Endodermal cell (in vitro differentiated cells): Measurements from ENCODE around the gene RGS14. TPM values are rescaled to one million over a fixed set of nuclear protein-coding genes. Genes with fewer than 3 reads are reported as not detected.

Experiments used
- DNase-seq: peaks from one replicate; pipeline ENCODE4 v3.0.0-alpha.2; 2017
- H3K27ac ChIP-seq: 2 replicates; pipeline ENCODE4 v1.5.1; 2013; ENCODE audit warnings: mild to moderate bottlenecking, low read depth, low read length, moderate library complexity
- H3K27me3 ChIP-seq: 2 replicates; pipeline ENCODE4 v1.6.1; 2013; ENCODE audit warnings: mild to moderate bottlenecking, low read length, moderate library complexity; ENCODE audit not compliant: insufficient read depth, control insufficient read depth, poor library complexity, severe bottlenecking
- H3K36me3 ChIP-seq: 2 replicates; pipeline ENCODE4 v1.7.0; 2013; ENCODE audit warnings: mild to moderate bottlenecking, low read length, moderate library complexity; ENCODE audit not compliant: control insufficient read depth, insufficient read depth
- H3K4me1 ChIP-seq: one replicate; pipeline ENCODE4 v1.7.0; 2013; ENCODE audit warnings: low read length; ENCODE audit not compliant: control insufficient read depth, insufficient read depth
- H3K4me3 ChIP-seq: 2 replicates; pipeline ENCODE4 v1.5.1; 2013; ENCODE audit warnings: mild to moderate bottlenecking, low read length, moderate library complexity
- H3K9ac ChIP-seq: 2 replicates; pipeline ENCODE4 v1.6.1; 2013; ENCODE audit warnings: mild to moderate bottlenecking, low read length, moderate library complexity; ENCODE audit not compliant: poor library complexity, severe bottlenecking; ENCODE audit errors: extremely low read depth
- H3K9me3 ChIP-seq: 2 replicates; pipeline ENCODE4 v1.6.1; 2013; ENCODE audit warnings: mild to moderate bottlenecking, low read length, moderate library complexity; ENCODE audit not compliant: control insufficient read depth
- H3K27ac Mint-ChIP-seq: 2 replicates; pipeline ENCODE4 v1.8.0; 2020; ENCODE audit warnings: mixed read lengths
- H3K27me3 Mint-ChIP-seq: 2 replicates; pipeline ENCODE4 v1.8.0; 2021; ENCODE audit warnings: mild to moderate bottlenecking, mixed read lengths; ENCODE audit not compliant: insufficient read depth
- H3K36me3 Mint-ChIP-seq: 2 replicates; pipeline ENCODE4 v1.8.0; 2020; ENCODE audit warnings: low read depth, mixed read lengths
- H3K4me1 Mint-ChIP-seq: 2 replicates; pipeline ENCODE4 v1.8.0; 2020; ENCODE audit warnings: mixed read lengths
- H3K4me3 Mint-ChIP-seq: 2 replicates; pipeline ENCODE4 v1.8.0; 2020; ENCODE audit warnings: mild to moderate bottlenecking, moderate library complexity, mixed read lengths
- H3K9me3 Mint-ChIP-seq: 2 replicates; pipeline ENCODE4 v1.8.0; 2020; ENCODE audit warnings: mild to moderate bottlenecking, mixed read lengths
- CTCF ChIP-seq: fragments of 200-600 bp; sonication (generic); conservative IDR thresholded peaks from 2 replicates; pipeline ENCODE4 v1.5.0; 2021; ENCODE audit warnings: antibody characterized with exemption, mild to moderate bottlenecking
- WGBS, 2 experiments: methylation state at CpG; one replicate each; pipeline versions ENCODE4 v1.1.5 to v1.1.7; 2013; ENCODE audit warnings: missing lambda C conversion rate in 2 of 2, mixed read lengths in 1 of 2; ENCODE audit not compliant: insufficient coverage in 1 of 2, insufficient read length in 1 of 2; 5-methylcytosine and 5-hydroxymethylcytosine counted together
- total RNA-seq, 2 donors: library from RNA; stranded (reverse); fragmentation: NEBNext Ultra II Directional in 1 of 2; extraction: Animal tissue kit (Norgen Biotek cat#: 25700) in 1 of 2; gene quantifications; 2 replicates in 1 of 2; 3 replicates in 1 of 2; pipeline ENCODE4 v1.2.1, GENCODE V29; 2021

RGS14 gene
- total RNA-seq, 2 donors from 2014 or later = 14.2 to 21.9 TPM

DNA sequence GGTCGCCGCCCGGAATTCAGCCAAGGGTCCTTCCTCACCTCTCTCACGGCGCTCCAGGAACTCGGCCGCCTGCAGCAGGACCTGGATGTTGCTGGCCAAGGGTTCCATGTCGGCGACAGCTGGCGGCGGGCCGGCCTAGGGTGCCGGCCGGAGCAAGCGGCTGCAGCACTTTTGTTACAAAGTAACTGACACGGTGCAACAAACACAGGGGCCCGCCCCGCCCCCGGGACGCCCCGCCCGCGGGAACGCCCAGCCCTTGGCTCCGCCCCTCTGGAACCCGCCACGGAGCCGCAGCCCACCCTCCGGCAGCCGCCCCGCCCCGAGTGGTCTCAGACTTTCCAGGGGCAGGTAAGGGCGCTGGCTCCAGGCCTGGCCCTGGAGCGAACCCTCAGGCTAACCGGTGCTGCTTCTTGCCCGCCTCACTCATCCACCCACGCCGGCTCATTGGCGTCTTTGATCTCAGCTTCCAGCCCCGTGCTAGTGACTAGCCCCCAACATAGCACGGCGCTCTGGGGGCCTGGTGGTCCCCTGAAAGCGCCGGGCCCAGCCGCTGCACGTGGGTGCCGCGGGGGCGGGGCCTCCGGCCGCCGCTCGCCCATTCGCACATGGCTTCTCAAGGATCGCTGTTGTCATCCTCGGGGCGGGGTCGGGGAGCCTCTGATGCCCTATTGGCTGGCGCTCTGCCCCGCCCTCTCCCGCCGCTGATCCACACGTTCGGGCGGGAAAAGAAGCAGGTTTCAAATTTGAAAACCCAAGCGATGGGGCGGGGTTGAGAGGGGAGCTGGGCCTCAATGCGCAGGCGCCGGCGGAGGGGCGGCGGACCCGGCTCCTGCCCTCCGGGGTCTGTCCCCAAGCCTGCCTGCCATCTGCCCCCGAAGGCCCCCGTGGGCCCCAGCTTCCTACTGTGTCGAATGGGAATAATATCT lies 45.7 kb upstream of the RGS14 start, which contains the start of gene MXD3:
TSS of gene MXD3 (minus strand) at position 176 of the 926 bp plus-strand sequence. CDS start at position 108, 68 bp downstream.
- Histone ChIP-seq H3K9ac (peak within 1 kb of the TSS; percentile 57), H3K4me1 (no peaks in the 10 kb centered on the region), H3K36me3 (peaks cover 8% of the 10 kb centered on the region), H3K27me3 (no peaks in the 10 kb centered on the region), H3K4me3 (peak within 1 kb of the TSS; percentile 83), H3K9me3 (no peaks in the 10 kb centered on the region), H3K27ac (peak within 1 kb of the TSS; percentile 91)
- peak; percentile 99 for DNase-seq
- H3K27ac Mint-ChIP-seq = peak within 1 kb of the TSS; percentile 90
- peak within 1 kb of the TSS; percentile 65 for H3K4me3 Mint-ChIP-seq
- peaks cover 11% of the 10 kb centered on the region for H3K4me1 Mint-ChIP-seq
- TF ChIP-seq CTCF = no peak
- peaks cover 8% of the 10 kb centered on the region for H3K36me3 Mint-ChIP-seq
- WGBS, 2 experiments = 0% methylated on average over 12 to 78 of the region's 78 CpGs
- H3K9me3 Mint-ChIP-seq = no peaks in the 10 kb centered on the region
- peaks cover 3% of the 10 kb centered on the region for H3K27me3 Mint-ChIP-seq

DNA sequence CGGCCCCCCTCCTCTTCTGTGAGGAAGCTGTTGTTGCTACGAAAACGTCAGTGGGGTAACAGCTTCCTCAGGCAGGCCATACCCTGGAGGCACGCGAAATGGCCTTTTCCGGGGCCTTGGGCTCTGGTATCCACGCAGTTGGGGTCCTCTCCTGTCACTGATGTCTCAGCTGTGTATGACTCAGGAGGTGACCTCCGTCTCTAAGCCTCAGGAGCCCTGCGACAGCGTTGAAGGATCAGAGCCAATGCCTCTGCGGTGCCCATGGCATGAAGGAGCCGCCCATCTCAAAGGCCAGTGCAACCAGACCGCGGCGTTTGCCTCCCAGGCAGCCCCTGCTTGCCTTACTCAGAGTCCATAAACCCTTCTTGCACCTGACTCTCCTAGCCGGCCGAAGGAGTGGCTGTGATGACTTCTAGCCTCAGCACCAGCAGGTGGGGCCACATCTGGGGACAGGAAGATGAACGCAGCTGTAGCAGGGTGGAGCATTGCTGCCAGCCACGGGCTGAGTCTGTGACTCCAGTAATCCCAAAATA lies 45.0 kb upstream of the RGS14 start:
- Histone ChIP-seq H3K36me3 (peaks cover 4% of the 10 kb centered on the region), H3K27ac (no peak overlapping the region), H3K4me1 (no peaks in the 10 kb centered on the region), H3K27me3 (no peaks in the 10 kb centered on the region), H3K9me3 (no peaks in the 10 kb centered on the region), H3K9ac (peak overlapping the region; percentile 34), H3K4me3 (peak overlapping the region; percentile 83)
- Mint-ChIP-seq H3K36me3 (peaks cover 10% of the 10 kb centered on the region), H3K9me3 (no peaks in the 10 kb centered on the region), H3K27ac (peak overlapping the region; percentile 81), H3K4me3 (peak overlapping the region; percentile 65), H3K27me3 (peaks cover 3% of the 10 kb centered on the region), H3K4me1 (peaks cover 11% of the 10 kb centered on the region)
- DNase-seq = peak; percentile 87
- TF ChIP-seq CTCF = no peak
- 13 to 14% methylated on average over 18 to 19 of the region's 19 CpGs for WGBS, 2 experiments

DNA sequence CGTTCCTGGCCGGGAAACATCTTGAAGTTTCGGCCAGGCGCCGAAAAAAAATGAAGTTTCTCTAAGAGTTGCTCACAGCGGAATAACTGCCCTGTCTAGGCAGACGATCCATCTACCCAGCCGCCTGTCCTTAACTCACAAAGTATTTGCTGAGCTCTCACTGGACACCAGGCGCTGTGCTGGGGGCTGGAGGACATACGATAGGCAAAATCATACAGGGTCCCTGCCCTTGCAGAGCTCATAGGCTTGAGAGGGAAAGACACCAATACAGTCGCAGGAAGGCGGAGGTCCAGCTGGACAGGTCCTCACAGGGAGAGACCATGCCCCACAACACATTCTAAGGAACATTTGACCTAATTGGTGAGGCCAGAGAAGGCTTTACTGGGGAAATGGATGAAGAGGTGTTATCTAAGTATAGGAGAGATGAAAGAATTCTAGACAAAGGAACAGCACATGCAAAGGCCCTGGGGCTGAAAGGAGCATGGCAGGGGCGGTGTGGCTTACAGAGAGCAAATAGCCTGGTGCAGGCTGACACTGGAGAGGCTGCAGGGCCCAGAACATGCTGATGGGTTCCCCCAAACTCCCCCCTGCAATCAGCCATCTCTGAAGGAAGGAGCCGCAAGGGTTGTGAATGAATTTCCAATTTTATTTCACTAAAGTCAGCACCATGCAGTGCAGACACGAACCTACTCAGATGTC lies 44.0 kb upstream of the RGS14 start:
- Histone ChIP-seq H3K4me1 (no peaks in the 10 kb centered on the region), H3K4me3 (no peak overlapping the region), H3K27me3 (no peaks in the 10 kb centered on the region), H3K9ac (no peak overlapping the region), H3K27ac (no peak overlapping the region), H3K36me3 (peaks cover 3% of the 10 kb centered on the region), H3K9me3 (no peaks in the 10 kb centered on the region)
- Mint-ChIP-seq H3K4me1 (peaks cover 17% of the 10 kb centered on the region), H3K9me3 (no peaks in the 10 kb centered on the region), H3K27me3 (peaks cover 3% of the 10 kb centered on the region), H3K27ac (no peak overlapping the region), H3K4me3 (no peak overlapping the region), H3K36me3 (peaks cover 10% of the 10 kb centered on the region)
- TF ChIP-seq CTCF = no peak
- WGBS, 2 experiments = 88 to 95% methylated on average over 11 to 15 of the region's 15 CpGs
- DNase-seq = no peak
